ENCODE results near the gene IRF5.

IRF5 gene

DNA sequence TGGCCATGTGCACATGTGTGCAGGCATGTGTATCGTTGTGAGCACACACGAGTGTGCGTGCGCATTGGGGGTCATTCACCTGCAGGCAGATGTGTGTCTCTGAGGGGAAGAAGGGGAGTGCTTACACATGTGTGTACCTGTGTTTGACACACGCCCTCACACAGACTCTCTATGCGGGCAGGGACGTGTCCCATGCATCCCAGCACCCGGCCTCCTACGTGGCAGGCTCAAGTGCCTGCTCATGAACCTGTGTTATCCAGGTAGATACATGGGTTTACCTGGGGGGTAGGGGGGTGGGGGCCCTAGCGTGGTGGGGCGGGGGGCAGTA lies 45.8 kb upstream of the IRF5 start:
- no peak overlapping the region for H3K4me2 ChIP-seq (ENCODE audit: low read depth, low read length)
- no peaks in the 10 kb centered on the region for H3K9me3 ChIP-seq (replicated peaks; ENCODE audit: insufficient read depth, low read length)
- no peaks in the 10 kb centered on the region for H3K36me3 ChIP-seq (replicated peaks; ENCODE audit: insufficient read depth, low read length)
- H3K27ac ChIP-seq (ENCODE audit: low read length), result no peak overlapping the region
- H3K9me2 ChIP-seq (replicated peaks; ENCODE audit: insufficient read depth, low read length), result no peaks in the 10 kb centered on the region
- no peaks in the 10 kb centered on the region for H4K20me1 ChIP-seq (ENCODE audit: insufficient read depth, low read length)
- no peak overlapping the region for H3K4me3 ChIP-seq (ENCODE audit: low read length)
- no peaks in the 10 kb centered on the region for H3K79me2 ChIP-seq (ENCODE audit: low read length)
- no peak overlapping the region for H2AFZ ChIP-seq (ENCODE audit: low read length)
- no peak for DNase-seq
- H3F3A ChIP-seq (ENCODE audit: insufficient read depth, low read length), result no peaks in the 10 kb centered on the region
- peaks cover 25% of the 10 kb centered on the region for H3K27me3 ChIP-seq (replicated peaks; ENCODE audit: insufficient read depth, low read length)
- TF ChIP-seq EZH2phosphoT487 (IDR thresholded peaks at IDR 0.05; ENCODE audit: low read length), result no peak
- H3K4me1 ChIP-seq (ENCODE audit: low read length), result no peaks in the 10 kb centered on the region
- no peak overlapping the region for H3K9ac ChIP-seq (ENCODE audit: low read length)

DNA sequence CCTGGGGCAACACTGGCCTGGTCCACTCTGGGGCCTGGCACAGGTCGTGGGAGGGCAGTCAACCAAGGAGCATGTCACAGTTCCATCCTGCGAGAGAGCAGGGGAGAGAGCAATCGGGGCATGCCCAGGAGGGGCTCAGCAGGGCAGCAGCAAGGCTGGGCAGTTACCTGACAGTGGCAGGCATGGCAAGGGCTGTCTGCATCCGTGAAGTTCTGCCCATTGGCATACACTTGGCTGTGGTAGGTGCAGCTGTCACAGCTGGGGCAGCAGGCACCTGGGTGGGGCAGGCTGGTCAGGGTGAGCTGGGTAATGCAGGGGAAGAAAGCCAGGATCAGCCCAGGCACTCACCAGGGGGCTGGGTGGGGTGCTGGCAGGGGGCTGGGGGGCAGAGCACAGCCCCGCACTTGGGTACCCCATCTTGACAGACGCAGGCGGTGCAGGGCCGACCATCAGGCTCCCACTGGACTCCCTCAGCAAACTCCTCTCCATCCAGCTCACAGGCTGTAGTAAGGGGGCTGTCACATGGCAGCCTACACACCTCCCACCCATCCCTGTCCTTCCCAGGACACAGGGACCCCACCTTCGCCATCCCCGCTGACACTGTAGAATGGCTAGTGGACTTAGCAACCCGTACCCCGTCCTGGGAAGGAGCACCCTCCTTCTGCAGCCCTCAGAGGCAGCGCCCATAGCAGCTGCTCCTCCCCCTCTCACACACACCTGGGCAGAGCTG lies 45.0 kb upstream of the IRF5 start:
- no peaks in the 10 kb centered on the region for H4K20me1 ChIP-seq (ENCODE audit: insufficient read depth, low read length)
- no peaks in the 10 kb centered on the region for H3K36me3 ChIP-seq (replicated peaks; ENCODE audit: insufficient read depth, low read length)
- H3F3A ChIP-seq (ENCODE audit: insufficient read depth, low read length), result no peaks in the 10 kb centered on the region
- H2AFZ ChIP-seq (ENCODE audit: low read length), result no peak overlapping the region
- H3K4me3 ChIP-seq (ENCODE audit: low read length), result no peak overlapping the region
- no peaks in the 10 kb centered on the region for H3K79me2 ChIP-seq (ENCODE audit: low read length)
- no peaks in the 10 kb centered on the region for H3K9me2 ChIP-seq (replicated peaks; ENCODE audit: insufficient read depth, low read length)
- H3K4me1 ChIP-seq (ENCODE audit: low read length), result no peaks in the 10 kb centered on the region
- no peak for DNase-seq
- H3K9me3 ChIP-seq (replicated peaks; ENCODE audit: insufficient read depth, low read length), result no peaks in the 10 kb centered on the region
- no peak overlapping the region for H3K27ac ChIP-seq (ENCODE audit: low read length)
- no peak overlapping the region for H3K9ac ChIP-seq (ENCODE audit: low read length)
- peaks cover 25% of the 10 kb centered on the region for H3K27me3 ChIP-seq (replicated peaks; ENCODE audit: insufficient read depth, low read length)
- H3K4me2 ChIP-seq (ENCODE audit: low read depth, low read length), result no peak overlapping the region
- TF ChIP-seq EZH2phosphoT487 (IDR thresholded peaks at IDR 0.05; ENCODE audit: low read length) (no peak), EZH2 (optimal IDR thresholded peaks at IDR 0.05; ENCODE audit: low read depth, low read length) (no peak)
- TF ChIP-seq, protein P1, sequence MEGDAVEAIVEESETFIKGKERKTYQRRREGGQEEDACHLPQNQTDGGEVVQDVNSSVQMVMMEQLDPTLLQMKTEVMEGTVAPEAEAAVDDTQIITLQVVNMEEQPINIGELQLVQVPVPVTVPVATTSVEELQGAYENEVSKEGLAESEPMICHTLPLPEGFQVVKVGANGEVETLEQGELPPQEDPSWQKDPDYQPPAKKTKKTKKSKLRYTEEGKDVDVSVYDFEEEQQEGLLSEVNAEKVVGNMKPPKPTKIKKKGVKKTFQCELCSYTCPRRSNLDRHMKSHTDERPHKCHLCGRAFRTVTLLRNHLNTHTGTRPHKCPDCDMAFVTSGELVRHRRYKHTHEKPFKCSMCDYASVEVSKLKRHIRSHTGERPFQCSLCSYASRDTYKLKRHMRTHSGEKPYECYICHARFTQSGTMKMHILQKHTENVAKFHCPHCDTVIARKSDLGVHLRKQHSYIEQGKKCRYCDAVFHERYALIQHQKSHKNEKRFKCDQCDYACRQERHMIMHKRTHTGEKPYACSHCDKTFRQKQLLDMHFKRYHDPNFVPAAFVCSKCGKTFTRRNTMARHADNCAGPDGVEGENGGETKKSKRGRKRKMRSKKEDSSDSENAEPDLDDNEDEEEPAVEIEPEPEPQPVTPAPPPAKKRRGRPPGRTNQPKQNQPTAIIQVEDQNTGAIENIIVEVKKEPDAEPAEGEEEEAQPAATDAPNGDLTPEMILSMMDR (IDR thresholded peaks at IDR 0.05; ENCODE audit: low read length), result no peak

DNA sequence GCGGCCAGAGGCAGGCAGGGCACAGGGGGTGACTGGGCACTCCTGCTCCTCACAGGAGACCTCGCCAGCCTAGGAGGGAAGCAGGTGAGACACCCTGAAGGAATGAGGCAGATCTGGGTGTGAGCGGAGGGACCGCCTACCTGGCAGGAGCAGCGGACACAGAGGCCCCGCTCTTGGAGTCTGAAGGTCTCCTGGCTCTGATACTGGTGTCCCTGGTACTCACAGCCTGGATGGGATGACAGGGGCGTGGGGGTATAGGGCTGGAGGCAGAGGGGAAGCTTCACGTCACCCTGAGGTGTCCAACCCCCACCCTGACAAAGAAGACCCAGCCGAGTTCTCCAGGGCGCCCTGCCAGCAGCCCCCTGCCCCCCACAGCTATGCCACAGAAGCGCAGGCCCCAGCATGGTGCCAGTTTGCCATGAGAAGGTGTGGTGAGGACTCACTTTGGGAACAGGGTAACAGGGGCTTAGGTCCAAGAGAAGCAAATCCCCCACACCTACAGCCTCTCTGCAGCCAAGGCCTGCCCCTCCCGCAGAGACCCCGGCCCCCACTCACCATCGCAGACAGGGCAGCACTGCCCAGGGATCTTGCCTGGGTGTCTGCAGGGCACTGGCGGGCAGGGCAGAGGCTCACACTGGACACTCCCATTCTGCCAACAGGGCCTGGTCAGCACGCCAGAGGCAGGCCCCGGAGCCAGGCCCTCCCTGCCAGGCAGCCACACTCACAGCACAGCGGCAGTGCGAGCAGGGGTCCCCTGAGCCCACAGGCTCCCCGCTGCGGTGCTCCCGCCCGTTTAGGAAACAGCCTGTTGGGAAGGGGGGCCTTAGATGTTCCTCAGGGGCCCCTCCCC lies 44.3 kb upstream of the IRF5 start:
- Histone ChIP-seq H3K9me2 (replicated peaks; ENCODE audit: insufficient read depth, low read length) (no peaks in the 10 kb centered on the region), H3K4me1 (ENCODE audit: low read length) (no peaks in the 10 kb centered on the region), H3K79me2 (ENCODE audit: low read length) (no peaks in the 10 kb centered on the region), H3K36me3 (replicated peaks; ENCODE audit: insufficient read depth, low read length) (no peaks in the 10 kb centered on the region), H2AFZ (ENCODE audit: low read length) (no peak overlapping the region), H3F3A (ENCODE audit: insufficient read depth, low read length) (no peaks in the 10 kb centered on the region), H3K4me2 (ENCODE audit: low read depth, low read length) (no peak overlapping the region), H4K20me1 (ENCODE audit: insufficient read depth, low read length) (no peaks in the 10 kb centered on the region), H3K9ac (ENCODE audit: low read length) (no peak overlapping the region), H3K27me3 (replicated peaks; ENCODE audit: insufficient read depth, low read length) (peaks cover 25% of the 10 kb centered on the region), H3K27ac (ENCODE audit: low read length) (no peak overlapping the region), H3K4me3 (ENCODE audit: low read length) (no peak overlapping the region), H3K9me3 (replicated peaks; ENCODE audit: insufficient read depth, low read length) (no peaks in the 10 kb centered on the region)
- DNase-seq, result no peak
- no peak for TF ChIP-seq EZH2 (optimal IDR thresholded peaks at IDR 0.05; ENCODE audit: low read depth, low read length)
- TF ChIP-seq, protein P1 (IDR thresholded peaks at IDR 0.05; ENCODE audit: low read length), result no peak
- no peak for TF ChIP-seq EZH2phosphoT487 (IDR thresholded peaks at IDR 0.05; ENCODE audit: low read length)

DNA sequence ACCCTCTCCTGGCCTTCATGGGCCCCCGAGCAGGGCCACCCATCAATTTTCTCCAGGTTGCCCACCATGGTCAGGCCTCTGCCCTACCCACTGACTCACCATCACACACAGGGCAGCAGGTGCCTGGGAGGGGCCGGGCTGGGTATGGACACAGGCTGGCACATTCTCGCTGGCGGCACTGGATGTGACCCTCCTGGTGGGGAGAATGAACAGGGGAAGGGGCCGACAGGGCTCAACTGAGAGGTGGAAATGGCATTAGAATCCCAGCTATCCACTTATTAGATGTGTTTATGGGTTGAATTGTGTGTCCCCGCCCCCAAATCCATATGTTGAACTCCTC lies 43.7 kb upstream of the IRF5 start:
- no peak for DNase-seq
- H3K27ac ChIP-seq (ENCODE audit: low read length), result no peak overlapping the region
- H3K9ac ChIP-seq (ENCODE audit: low read length), result no peak overlapping the region
- TF ChIP-seq EZH2phosphoT487 (IDR thresholded peaks at IDR 0.05; ENCODE audit: low read length) (no peak), EZH2 (optimal IDR thresholded peaks at IDR 0.05; ENCODE audit: low read depth, low read length) (no peak)
- TF ChIP-seq, protein P1 (IDR thresholded peaks at IDR 0.05; ENCODE audit: low read length), result no peak
- no peak overlapping the region for H3K4me3 ChIP-seq (ENCODE audit: low read length)
- H3K27me3 ChIP-seq (replicated peaks; ENCODE audit: insufficient read depth, low read length), result peaks cover 19% of the 10 kb centered on the region
- H3K79me2 ChIP-seq (ENCODE audit: low read length), result no peaks in the 10 kb centered on the region
- no peaks in the 10 kb centered on the region for H3K9me2 ChIP-seq (replicated peaks; ENCODE audit: insufficient read depth, low read length)
- H4K20me1 ChIP-seq (ENCODE audit: insufficient read depth, low read length), result no peaks in the 10 kb centered on the region
- H3F3A ChIP-seq (ENCODE audit: insufficient read depth, low read length), result no peaks in the 10 kb centered on the region
- H3K4me1 ChIP-seq (ENCODE audit: low read length), result no peaks in the 10 kb centered on the region
- H3K4me2 ChIP-seq (ENCODE audit: low read depth, low read length), result no peak overlapping the region
- H3K36me3 ChIP-seq (replicated peaks; ENCODE audit: insufficient read depth, low read length), result no peaks in the 10 kb centered on the region
- no peak overlapping the region for H2AFZ ChIP-seq (ENCODE audit: low read length)
- H3K9me3 ChIP-seq (replicated peaks; ENCODE audit: insufficient read depth, low read length), result no peaks in the 10 kb centered on the region

All from MM.1S (cell line).